H1 (cell line): ENCODE data around the gene TSKS. TPM values are rescaled to one million over a fixed set of nuclear protein-coding genes. Genes with fewer than 3 reads are reported as not detected.

Source experiments
- CTCF ChIA-PET: fragments of 300-600 bp; sonication (Branson Sonifier 250); formaldehyde crosslinking; loops from one replicate; lab custom pipeline; 2021; ENCODE audit not compliant: partially characterized antibody; lab: Charles Lee
- POLR2A ChIA-PET: fragments of 300-600 bp; sonication (Branson Sonifier 250); formaldehyde crosslinking; loops from one replicate; lab custom pipeline; 2021; ENCODE audit warnings: inconsistent platforms; ENCODE audit not compliant: partially characterized antibody; lab: Charles Lee
- DNase-seq, 2 experiments: peaks; one replicate each; pipeline versions ENCODE4 v3.0.0 to v3.0.0-alpha.2; 2010 to 2022; ENCODE audit warnings: low spot score in 2 of 2, low read depth in 1 of 2, mixed read lengths in 1 of 2
- FAIRE-seq: peaks from 2 replicates; lab custom pipeline; 2011; peaks lifted over from hg19 to GRCh38; lab: Jason Lieb, UNC
- H2AFZ ChIP-seq: 2 replicates; pipeline ENCODE4 v1.8.1; 2012; ENCODE audit warnings: low read length, inconsistent platforms
- H2AK5ac ChIP-seq: 2 replicates; pipeline ENCODE4 v1.6.1; 2013; ENCODE audit warnings: low read depth, low read length
- H2BK120ac ChIP-seq: replicated peaks from 2 replicates; pipeline ENCODE3; 2013; ENCODE audit warnings: low read depth, low read length, inconsistent platforms
- H2BK12ac ChIP-seq: 2 replicates; pipeline ENCODE4 v1.6.1; 2013; ENCODE audit warnings: low read depth, low read length
- H2BK15ac ChIP-seq: 2 replicates; pipeline ENCODE4 v1.6.1; 2013; ENCODE audit warnings: low read length
- H2BK20ac ChIP-seq: 2 replicates; pipeline ENCODE4 v1.6.1; 2013; ENCODE audit warnings: low read length
- H2BK5ac ChIP-seq: 2 replicates; pipeline ENCODE4 v1.6.1; 2013; ENCODE audit warnings: low read depth, low read length
- H3K14ac ChIP-seq: 2 replicates; pipeline ENCODE4 v1.6.1; 2013; ENCODE audit warnings: inconsistent platforms; ENCODE audit not compliant: insufficient read length
- H3K18ac ChIP-seq: 2 replicates; pipeline ENCODE4 v1.6.1; 2013; ENCODE audit warnings: low read length; ENCODE audit errors: extremely low read depth
- H3K23ac ChIP-seq: 2 replicates; pipeline ENCODE4 v1.6.1; 2013; ENCODE audit warnings: inconsistent platforms; ENCODE audit not compliant: insufficient read length
- H3K23me2 ChIP-seq: 2 replicates; pipeline ENCODE4 v1.6.1; 2013; ENCODE audit warnings: low read depth, low read length
- H3K27ac ChIP-seq: 2 replicates; pipeline ENCODE4 v1.6.1; 2011; ENCODE audit warnings: low read depth, low read length, inconsistent platforms
- H3K27me3 ChIP-seq, 4 experiments: replicated peaks in 1 of 4; 1 replicate in 1 of 4; 2 replicates in 3 of 4; pipeline versions ENCODE4 v1.6.1 to v1.8.1; 2011 to 2013; ENCODE audit warnings: low read length in 3 of 4, mild to moderate bottlenecking in 3 of 4, inconsistent platforms in 2 of 4, mixed read lengths in 2 of 4, moderate library complexity in 1 of 4; ENCODE audit not compliant: control insufficient read depth in 3 of 4, insufficient read depth in 3 of 4; ENCODE audit errors: extremely low read depth in 1 of 4
- H3K36me3 ChIP-seq, 4 experiments: 2 replicates each; pipeline versions ENCODE4 v1.6.1 to v1.8.1; 2011 to 2013; ENCODE audit warnings: mild to moderate bottlenecking in 4 of 4, low read length in 3 of 4, moderate library complexity in 2 of 4, control low read depth in 1 of 4, inconsistent platforms in 1 of 4; ENCODE audit not compliant: insufficient read depth in 4 of 4, control insufficient read depth in 2 of 4
- H3K4ac ChIP-seq: replicated peaks from 2 replicates; pipeline ENCODE3; 2013; ENCODE audit warnings: low read length, low read depth, mixed read lengths, inconsistent platforms; ENCODE audit not compliant: insufficient read length
- H3K4me1 ChIP-seq, 4 experiments: replicated peaks in 1 of 4; 1 replicate in 1 of 4; 2 replicates in 3 of 4; pipeline versions ENCODE4 v1.6.1 to v1.8.1; 2011 to 2013; ENCODE audit warnings: low read length in 3 of 4, inconsistent platforms in 2 of 4, mixed read lengths in 1 of 4; ENCODE audit not compliant: insufficient read depth in 4 of 4, control insufficient read depth in 3 of 4
- H3K4me2 ChIP-seq, 2 experiments: 2 replicates each; pipeline versions ENCODE4 v1.6.1 to v1.8.1; 2011 to 2013; ENCODE audit warnings: low read depth in 2 of 2, low read length in 2 of 2, control low read depth in 1 of 2, inconsistent platforms in 1 of 2, mild to moderate bottlenecking in 1 of 2; ENCODE audit not compliant: insufficient read depth in 1 of 2
- H3K4me3 ChIP-seq, 4 experiments: fragments of 200-600, 300-600 bp in 1 of 4; sonication (generic), shearing (Covaris generic), sonication (Bioruptor Twin) in 1 of 4; 2 replicates each; pipeline versions ENCODE4 v1.5.1 to v1.8.1; 2011 to 2016; ENCODE audit warnings: low read length in 4 of 4, low read depth in 3 of 4, control low read depth in 2 of 4, inconsistent platforms in 2 of 4, mild to moderate bottlenecking in 2 of 4, mixed read lengths in 1 of 4, moderate library complexity in 1 of 4; ENCODE audit not compliant: insufficient read depth in 2 of 4; ENCODE audit errors: extremely low read depth in 1 of 4
- H3K56ac ChIP-seq: replicated peaks from 2 replicates; pipeline ENCODE3; 2013; ENCODE audit warnings: low read depth, mild to moderate bottlenecking, mixed read lengths, low read length, inconsistent platforms; ENCODE audit not compliant: insufficient read length
- H3K79me1 ChIP-seq: 2 replicates; pipeline ENCODE4 v1.6.1; 2013; ENCODE audit warnings: low read depth, low read length, control low read depth
- H3K79me2 ChIP-seq, 2 experiments: 2 replicates each; pipeline versions ENCODE4 v1.6.1 to v1.8.1; 2012 to 2013; ENCODE audit warnings: low read length in 2 of 2, mild to moderate bottlenecking in 2 of 2, inconsistent platforms in 1 of 2; ENCODE audit not compliant: insufficient read depth in 2 of 2, control insufficient read depth in 1 of 2
- H3K9ac ChIP-seq, 4 experiments: replicated peaks in 1 of 4; 1 replicate in 1 of 4; 2 replicates in 3 of 4; pipeline versions ENCODE4 v1.6.1 to v1.8.1; 2011 to 2013; ENCODE audit warnings: low read depth in 3 of 4, low read length in 3 of 4, control low read depth in 2 of 4, mild to moderate bottlenecking in 2 of 4, moderate library complexity in 2 of 4, inconsistent platforms in 1 of 4; ENCODE audit errors: extremely low read depth in 1 of 4
- H3K9me3 ChIP-seq, 2 experiments: 2 replicates each; pipeline versions ENCODE4 v1.6.1 to v1.8.1; 2012 to 2013; ENCODE audit warnings: mild to moderate bottlenecking in 2 of 2, moderate library complexity in 2 of 2, control low read depth in 1 of 2, inconsistent platforms in 1 of 2, low read depth in 1 of 2, low read length in 1 of 2, mixed read lengths in 1 of 2; ENCODE audit not compliant: insufficient read depth in 2 of 2
- H4K20me1 ChIP-seq, 2 experiments: replicated peaks in 1 of 2; 2 replicates each; pipeline versions ENCODE3 to v1.8.1; 2011 to 2013; ENCODE audit warnings: inconsistent platforms in 2 of 2, low read length in 2 of 2, mild to moderate bottlenecking in 1 of 2; ENCODE audit not compliant: insufficient read depth in 2 of 2, control insufficient read depth in 1 of 2
- H4K5ac ChIP-seq: 2 replicates; pipeline ENCODE4 v1.6.1; 2013; ENCODE audit warnings: low read length, low read depth, mixed read lengths, inconsistent platforms; ENCODE audit not compliant: insufficient read length
- H4K8ac ChIP-seq: 2 replicates; pipeline ENCODE4 v1.8.0; 2013; ENCODE audit warnings: mild to moderate bottlenecking, moderate library complexity, low read length, inconsistent platforms; ENCODE audit not compliant: insufficient read depth; ENCODE audit errors: extremely low read depth
- H4K91ac ChIP-seq: replicated peaks from 2 replicates; pipeline ENCODE3; 2013; ENCODE audit warnings: low read length, mixed read lengths, inconsistent platforms; ENCODE audit not compliant: insufficient read length
- ATF3 ChIP-seq: IDR thresholded peaks from 2 replicates; pipeline ENCODE4 v1.6.1; 2011; ENCODE audit warnings: low read depth, mild to moderate bottlenecking, low read length; ENCODE audit not compliant: insufficient read depth
- CHD1 ChIP-seq: IDR thresholded peaks from 2 replicates; pipeline ENCODE4 v1.6.1; 2012; ENCODE audit warnings: low read depth, low read length, improper control_type of control experiment
- HDAC6 ChIP-seq: IDR thresholded peaks from one replicate; pipeline ENCODE4 v1.7.1; 2012; ENCODE audit warnings: low read depth, mild to moderate bottlenecking, inconsistent platforms, low read length, moderate library complexity
- JUND ChIP-seq: IDR thresholded peaks from 2 replicates; pipeline ENCODE4 v1.6.1; 2011; ENCODE audit warnings: mild to moderate bottlenecking, improper control_type of control experiment, low read length
- KDM5A ChIP-seq: fragments of 200-600 bp; IDR thresholded peaks from 2 replicates; pipeline ENCODE4 v1.7.1; 2012; ENCODE audit warnings: mild to moderate bottlenecking, low read length, inconsistent platforms, mixed read lengths
- NRF1 ChIP-seq: IDR thresholded peaks from 2 replicates; pipeline ENCODE4 v1.6.1; 2011; ENCODE audit warnings: mild to moderate bottlenecking, low read depth, low read length, improper control_type of control experiment
- POU5F1 ChIP-seq: IDR thresholded peaks from 2 replicates; pipeline ENCODE4 v1.6.1; 2011; ENCODE audit warnings: low read depth, mild to moderate bottlenecking, low read length, moderate library complexity
- RNF2 ChIP-seq: fragments of 200-900, 300-1000 bp; sonication (generic); IDR thresholded peaks from 2 replicates; pipeline ENCODE4 v1.7.1; 2016; ENCODE audit warnings: borderline replicate concordance, low read depth, mild to moderate bottlenecking, antibody characterized with exemption, low read length; ENCODE audit not compliant: poor library complexity, severe bottlenecking; ENCODE audit errors: missing control alignments
- TAF1 ChIP-seq: IDR thresholded peaks from 2 replicates; pipeline ENCODE4 v1.6.1; 2011; ENCODE audit warnings: mild to moderate bottlenecking, low read depth, low read length
- TBP ChIP-seq: IDR thresholded peaks from 2 replicates; pipeline ENCODE4 v1.6.1; 2011; ENCODE audit warnings: low read depth, low read length, improper control_type of control experiment
- TCF12 ChIP-seq: IDR thresholded peaks from 2 replicates; pipeline ENCODE4 v1.6.1; 2011; ENCODE audit warnings: low read depth, mild to moderate bottlenecking, low read length
- TEAD4 ChIP-seq: IDR thresholded peaks from 2 replicates; pipeline ENCODE4 v1.6.1; 2012; ENCODE audit warnings: low read depth, low read length, inconsistent platforms, mixed read lengths
- USF2 ChIP-seq: IDR thresholded peaks from 2 replicates; pipeline ENCODE4 v1.6.1; 2011; ENCODE audit warnings: low read length, improper control_type of control experiment
- WGBS, 2 experiments: shearing (Covaris generic) in 1 of 2; methylation state at CpG; one replicate each; pipeline versions ENCODE4 v1.1.6 to v1.1.7; 2013 to 2015; ENCODE audit warnings: low lambda C conversion rate in 2 of 2, mixed read lengths in 2 of 2, inconsistent platforms in 1 of 2, low coverage in 1 of 2, missing lambda C conversion rate in 1 of 2; ENCODE audit not compliant: insufficient replicate concordance in 2 of 2, insufficient coverage in 1 of 2, insufficient read length in 1 of 2; ENCODE audit errors: extremely low coverage in 1 of 2, missing lambda C conversion rate in 1 of 2; 5-methylcytosine and 5-hydroxymethylcytosine counted together
- polyA plus RNA-seq, 7 experiments: library from polyadenylated mRNA; depleted of rRNA in 3 of 7; stranded (reverse) in 5 of 7; unstranded in 2 of 7; fragments of >200 nt in 5 of 7; fragments of 200-250 nt in 2 of 7; gene quantifications; 1 replicate in 5 of 7; 2 replicates in 1 of 7; 4 replicates in 1 of 7; pipeline versions ENCODE4 v1.2.1 to v1.2.3, GENCODE V29; 2011 to 2013; ENCODE audit warnings: missing spikeins in 2 of 7, mixed read lengths in 2 of 7
- total RNA-seq: library from RNA; stranded (reverse); fragmentation: NEBNext Ultra II Directional; extraction: Animal tissue kit (Norgen Biotek cat#: 25700); gene quantifications from 2 replicates; pipeline ENCODE4 v1.2.1, GENCODE V29; 2021

Gene TSKS
- total and polyA plus RNA-seq, 2 of the 8 experiments (the other 6 are each of a cell fraction or from before 2014, with no cell fraction given): 0.21 TPM; not detected in 1

GRCh38 chr19:49696115-49696514 is 67.0 kb downstream of the TSKS start:
- H3K18ac ChIP-seq: no peak overlapping the region
- H2BK5ac ChIP-seq: no peak overlapping the region
- 95% methylated on average over 6 of the region's 6 CpGs; no CpG with 5 or more reads in 1 of the 2 experiments for WGBS, 2 experiments
- CTCF ChIA-PET: interaction anchor here (0.6 to 1.0 kb wide), 4 partner anchors 11 to 86 kb away, joined by 3 read pairs; partner anchors contain the start of gene PRMT1
- no peak overlapping the region for H2BK20ac ChIP-seq
- H2BK15ac ChIP-seq: no peak overlapping the region
- peaks cover 6% of the 10 kb centered on the region for H3K23me2 ChIP-seq
- H2AFZ ChIP-seq: no peak overlapping the region
- H2BK12ac ChIP-seq: no peak overlapping the region
- H4K5ac ChIP-seq: no peak overlapping the region
- no peak overlapping the region for H3K56ac ChIP-seq
- H3K27ac ChIP-seq: no peak overlapping the region
- no peak overlapping the region for H2AK5ac ChIP-seq
- TF ChIP-seq JUND (no peak), NRF1 (no peak), POU5F1 (no peak), TCF12 (no peak), USF2 (no peak), KDM5A (no peak), ATF3 (no peak), TAF1 (no peak), HDAC6 (no peak), TEAD4 (no peak), RNF2 (no peak), TBP (no peak), CHD1 (no peak)
- H4K20me1 ChIP-seq: peaks cover 0 to 1% of the 10 kb centered on the region in 2 experiments
- H3K4me2 ChIP-seq: no peak overlapping the region
- FAIRE-seq: no peak
- H3K14ac ChIP-seq: no peak overlapping the region
- H4K8ac ChIP-seq: no peak overlapping the region
- DNase-seq: no peak
- H3K79me2 ChIP-seq: peaks cover 0 to 9% of the 10 kb centered on the region in 2 experiments; a peak in 1 of 4 replicates
- H3K23ac ChIP-seq: no peak overlapping the region
- no peak overlapping the region for H4K91ac ChIP-seq
- peaks cover 0 to 10% (median 2%) of the 10 kb centered on the region in 4 experiments; a peak in 3 of 7 replicates for H3K4me1 ChIP-seq
- H3K9ac ChIP-seq: no peak overlapping the region
- no peaks in the 10 kb centered on the region for H3K27me3 ChIP-seq
- H3K4ac ChIP-seq: no peak overlapping the region
- POLR2A ChIA-PET: interaction anchor here (1.6 to 12.2 kb wide), 2 partner anchors 17 to 21 kb away, joined by 4 to 168 read pairs; partner anchors contain the start of gene PRMT1
- H2BK120ac ChIP-seq: no peak overlapping the region
- H3K9me3 ChIP-seq: no peaks in the 10 kb centered on the region
- H3K4me3 ChIP-seq: no peak overlapping the region
- H3K79me1 ChIP-seq: no peaks in the 10 kb centered on the region
- H3K36me3 ChIP-seq: peaks cover 9 to 18% (median 16%) of the 10 kb centered on the region in 4 experiments; a peak in 7 of 8 replicates
